Type B pancreatic cell (in vitro differentiated cells): ENCODE measurements around the gene MGAT4C. TPM values are rescaled to one million over a fixed set of nuclear protein-coding genes. Genes with fewer than 3 reads are reported as not detected.

Source experiments
- DNase-seq: peaks from one replicate; pipeline ENCODE4 v3.0.0; 2021; ENCODE audit warnings: mixed read lengths; ENCODE audit not compliant: unreplicated experiment; ENCODE audit errors: extremely low spot score
- H3K27ac Mint-ChIP-seq: 2 replicates; pipeline ENCODE4 v1.8.0; 2021; ENCODE audit warnings: mild to moderate bottlenecking, mixed read lengths
- H3K27me3 Mint-ChIP-seq: 2 replicates; pipeline ENCODE4 v1.8.0; 2021; ENCODE audit warnings: mixed read lengths
- H3K36me3 Mint-ChIP-seq: 2 replicates; pipeline ENCODE4 v1.8.0; 2021; ENCODE audit warnings: mixed read lengths
- H3K4me1 Mint-ChIP-seq: one replicate; pipeline ENCODE4 v1.8.0; 2021; ENCODE audit warnings: mixed read lengths; ENCODE audit not compliant: unreplicated experiment
- H3K4me3 Mint-ChIP-seq: 2 replicates; pipeline ENCODE4 v1.8.0; 2021; ENCODE audit warnings: mild to moderate bottlenecking, mixed read lengths
- H3K9me3 Mint-ChIP-seq: 2 replicates; pipeline ENCODE4 v1.8.0; 2021; ENCODE audit warnings: mixed read lengths
- CTCF ChIP-seq: fragments of 200-600 bp; sonication (generic); conservative IDR thresholded peaks from 2 replicates; pipeline ENCODE4 v1.5.0; 2021; ENCODE audit warnings: antibody characterized with exemption, mild to moderate bottlenecking
- total RNA-seq: library from RNA; stranded (reverse); gene quantifications from 2 replicates; pipeline ENCODE4 v1.2.1, GENCODE V29; 2021; ENCODE audit warnings: low replicate concordance

MGAT4C gene
- total RNA-seq, 1 donor from 2014 or later, result 8.0 TPM

GRCh38 chr12:85920324-85920947 lies 335.8 kb downstream of the MGAT4C start:
- H3K36me3 Mint-ChIP-seq, result no peaks in the 10 kb centered on the region
- DNase-seq, result no peak
- H3K4me1 Mint-ChIP-seq, result no peaks in the 10 kb centered on the region
- H3K4me3 Mint-ChIP-seq, result no peak overlapping the region
- peak; percentile 89 for TF ChIP-seq CTCF
- H3K27ac Mint-ChIP-seq, result no peak overlapping the region
- H3K9me3 Mint-ChIP-seq, result no peaks in the 10 kb centered on the region
- no peaks in the 10 kb centered on the region for H3K27me3 Mint-ChIP-seq
